Measurements from ENCODE around the gene TUFM.
A peak's percentile ranks its signal among the peaks of the same experiment; 100 is the strongest.
"Not testable (repeated sequence)": the region's sequence is repeated elsewhere in the genome, so short reads cannot be mapped to it uniquely, and the experiment has no call there.

The TUFM gene

DNA sequence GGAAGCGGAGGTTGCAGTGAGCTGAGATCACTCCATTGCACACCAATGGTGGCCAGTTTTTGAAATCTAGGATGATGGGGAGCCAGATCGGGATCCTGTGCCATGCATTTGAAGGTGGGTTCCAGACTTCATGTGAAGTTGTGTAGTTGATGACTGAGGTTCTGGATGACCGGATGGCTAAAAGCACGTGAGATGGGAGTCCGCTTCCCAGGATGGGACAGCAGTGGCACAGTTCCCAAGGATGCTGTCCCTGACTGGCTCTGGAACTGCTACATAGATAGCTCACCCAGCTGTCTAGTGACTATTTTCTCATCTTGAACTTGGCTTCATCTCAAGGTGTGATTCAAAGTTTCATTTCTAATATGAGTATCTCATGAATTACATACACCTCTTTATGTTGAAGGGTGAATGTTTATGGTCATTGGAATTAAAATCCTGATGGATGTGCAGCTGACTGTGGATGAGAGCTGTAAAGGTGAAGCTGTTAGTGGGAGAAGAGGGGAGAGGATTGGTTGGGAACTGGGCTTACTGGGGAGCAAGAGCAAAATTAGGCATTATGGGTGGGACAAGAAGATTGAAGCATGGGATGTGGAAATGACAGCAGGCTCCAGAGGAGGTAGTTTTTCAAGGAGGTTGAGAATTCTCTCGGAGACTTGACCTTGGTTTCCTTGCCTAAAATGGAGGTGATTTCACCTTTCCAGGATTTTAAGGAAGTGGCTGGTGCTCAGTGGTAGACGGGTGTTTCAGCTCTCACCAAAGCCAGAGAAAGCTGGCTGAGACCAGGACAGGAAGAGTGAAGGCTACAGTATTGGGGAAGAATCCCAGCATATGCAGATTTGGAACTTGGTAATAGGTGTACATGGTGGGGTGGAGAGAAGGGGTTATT lies 8.2 kb downstream of the TUFM start:
- DNase-seq, result no peak

GRCh38 chr16:28836761-28837064 lies 9.4 kb downstream of the TUFM start:
- DNase-seq, result no peak

- DNase-seq, result no peak
Measured at GRCh38 chr16:28835864-28836760, 10.0 kb downstream of the TUFM start.

DNA sequence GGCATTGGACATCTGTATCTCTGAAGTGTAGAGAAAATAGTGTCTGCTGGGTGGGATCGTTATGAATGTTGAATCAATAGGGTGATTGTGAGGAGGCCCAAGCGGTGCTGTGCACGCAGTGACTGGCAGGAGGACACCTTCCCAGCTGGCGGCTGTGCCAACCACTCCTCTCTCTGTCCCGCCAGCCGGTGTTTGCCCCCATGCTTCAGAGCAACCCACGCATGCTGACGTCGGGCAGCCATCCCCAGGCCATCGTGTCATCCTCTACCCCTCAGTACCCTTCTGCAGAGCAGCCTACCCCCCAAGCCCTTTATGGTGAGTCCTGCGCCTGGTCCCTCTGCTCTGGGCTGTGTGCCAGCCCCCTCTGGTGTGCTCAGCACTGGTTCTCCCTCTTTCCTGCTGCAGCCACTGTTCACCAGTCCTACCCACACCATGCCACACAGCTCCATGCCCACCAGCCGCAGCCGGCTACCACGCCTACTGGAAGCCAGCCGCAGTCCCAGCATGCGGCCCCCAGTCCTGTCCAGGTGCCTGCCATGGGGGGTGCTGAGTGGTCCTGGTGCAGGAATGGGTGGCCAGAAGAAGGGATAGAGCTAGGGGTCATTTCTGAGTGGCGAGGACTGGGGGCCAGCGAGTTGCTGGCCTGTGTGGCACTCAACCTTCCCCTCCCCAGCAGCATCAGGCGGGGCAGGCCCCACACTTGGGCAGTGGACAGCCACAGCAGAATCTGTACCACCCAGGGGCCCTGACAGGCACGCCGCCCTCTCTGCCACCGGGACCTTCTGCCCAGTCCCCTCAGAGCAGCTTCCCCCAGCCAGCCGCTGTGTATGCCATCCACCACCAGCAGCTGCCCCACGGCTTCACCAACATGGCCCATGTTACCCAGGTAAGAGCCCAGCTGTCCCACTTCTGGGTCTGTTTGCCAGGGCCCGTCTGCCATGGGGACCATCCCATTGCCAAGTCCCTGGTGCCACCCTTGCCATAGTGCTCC lies 11.0 kb downstream of the TUFM start:
- no peak for DNase-seq

GRCh38 chr16:28834349-28834748 lies 11.8 kb downstream of the TUFM start:
- DNase-seq, result no peak

DNA sequence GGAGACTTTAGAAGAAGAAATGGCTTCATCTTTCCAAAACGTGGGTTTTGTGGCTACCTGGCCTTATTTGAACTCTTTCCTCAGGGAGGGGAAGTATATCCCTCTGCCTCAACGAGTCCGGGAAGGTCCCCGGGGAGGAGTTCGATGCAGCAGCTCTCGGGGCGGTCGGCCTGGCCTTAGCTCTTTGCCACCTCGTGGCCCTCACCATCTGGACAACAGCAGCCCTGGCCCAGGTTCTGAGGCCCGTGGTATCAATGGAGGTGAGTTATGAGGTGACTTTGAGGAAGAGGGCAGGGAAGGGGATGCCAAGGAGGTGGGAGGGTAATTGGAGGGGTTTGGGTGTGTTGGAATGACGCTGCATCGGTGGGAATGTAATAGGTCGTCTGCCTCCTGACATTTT lies 15.6 kb downstream of the TUFM start:
- no peak for DNase-seq

- DNase-seq, result no peak
Measured at GRCh38 chr16:28829747-28830146, 16.4 kb downstream of the TUFM start.

GRCh38 chr16:28826141-28826540 lies 20.0 kb downstream of the TUFM start:
- DNase-seq, result no peak

GRCh38 chr16:28824717-28824973 lies 21.5 kb downstream of the TUFM start:
- DNase-seq, result no peak

- DNase-seq, result peak; percentile 98
Measured at GRCh38 chr16:28823873-28824716, 22.1 kb downstream of the TUFM start.

GRCh38 chr16:28823291-28823872 lies 22.8 kb downstream of the TUFM start:
- no peak for DNase-seq

- peak; percentile 97 for DNase-seq
Measured at GRCh38 chr16:28822520-28823290, 23.4 kb downstream of the TUFM start, which contains the start of gene ATXN2L. Gene ATXN2L (plus strand): TSS chr16:28822999. CDS start chr16:28823260, 261 bp downstream.

DNA sequence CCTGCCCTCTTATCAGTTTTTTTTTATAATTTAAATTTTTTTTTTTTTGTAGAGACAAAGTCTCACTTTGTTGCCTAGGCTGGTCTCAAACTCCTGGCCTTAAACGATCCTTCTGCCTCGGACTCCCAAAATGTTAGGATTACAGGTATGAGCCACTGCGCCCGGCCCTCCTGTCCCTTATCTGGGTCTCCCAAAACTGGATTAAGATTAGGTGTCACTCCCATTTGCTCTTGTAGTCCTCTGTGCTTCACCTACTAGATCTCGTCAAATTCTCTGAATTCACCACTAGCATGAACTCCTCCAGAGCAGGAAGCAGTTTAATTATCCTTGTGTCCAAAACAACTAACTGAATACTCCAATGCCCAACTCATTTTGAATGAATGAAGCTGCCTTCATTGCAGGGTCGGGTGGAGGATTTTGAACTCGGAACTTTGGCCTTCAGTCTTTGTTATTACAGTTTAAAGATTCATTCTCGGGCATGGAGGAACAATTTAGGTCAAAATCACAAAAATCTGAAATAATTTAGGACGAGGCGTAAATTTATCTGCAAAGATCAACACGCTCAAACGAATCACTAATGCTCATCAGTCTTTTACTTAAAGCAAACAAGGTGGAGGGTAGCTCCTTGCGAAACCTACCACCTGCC lies 24.2 kb downstream of the TUFM start:
- no peak for DNase-seq

DNA sequence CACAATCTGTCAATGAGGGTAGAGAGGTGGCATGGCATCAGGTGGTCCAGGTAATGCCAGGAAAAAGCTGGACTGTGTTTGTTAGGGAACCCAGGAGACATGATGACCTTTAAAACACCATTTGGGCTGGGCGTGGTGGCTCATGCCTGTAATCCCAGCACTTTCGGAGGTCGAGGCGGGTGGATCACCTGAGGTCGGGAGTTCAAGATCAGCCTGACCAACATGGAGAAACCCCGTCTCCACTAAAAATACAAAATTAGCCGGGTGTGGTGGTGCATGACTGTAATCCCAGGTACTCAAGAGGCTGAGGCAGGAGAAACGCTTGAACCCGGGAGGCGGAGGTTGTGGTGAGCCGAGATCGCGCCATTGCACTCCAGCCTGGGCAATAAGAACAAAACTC lies 25.6 kb downstream of the TUFM start:
- DNase-seq, result not testable (repeated sequence)

GRCh38 chr16:28820016-28820415 lies 26.1 kb downstream of the TUFM start:
- DNase-seq, result no peak

- not testable (repeated sequence) for DNase-seq
Measured at GRCh38 chr16:28807445-28808120, 38.6 kb downstream of the TUFM start.

DNA sequence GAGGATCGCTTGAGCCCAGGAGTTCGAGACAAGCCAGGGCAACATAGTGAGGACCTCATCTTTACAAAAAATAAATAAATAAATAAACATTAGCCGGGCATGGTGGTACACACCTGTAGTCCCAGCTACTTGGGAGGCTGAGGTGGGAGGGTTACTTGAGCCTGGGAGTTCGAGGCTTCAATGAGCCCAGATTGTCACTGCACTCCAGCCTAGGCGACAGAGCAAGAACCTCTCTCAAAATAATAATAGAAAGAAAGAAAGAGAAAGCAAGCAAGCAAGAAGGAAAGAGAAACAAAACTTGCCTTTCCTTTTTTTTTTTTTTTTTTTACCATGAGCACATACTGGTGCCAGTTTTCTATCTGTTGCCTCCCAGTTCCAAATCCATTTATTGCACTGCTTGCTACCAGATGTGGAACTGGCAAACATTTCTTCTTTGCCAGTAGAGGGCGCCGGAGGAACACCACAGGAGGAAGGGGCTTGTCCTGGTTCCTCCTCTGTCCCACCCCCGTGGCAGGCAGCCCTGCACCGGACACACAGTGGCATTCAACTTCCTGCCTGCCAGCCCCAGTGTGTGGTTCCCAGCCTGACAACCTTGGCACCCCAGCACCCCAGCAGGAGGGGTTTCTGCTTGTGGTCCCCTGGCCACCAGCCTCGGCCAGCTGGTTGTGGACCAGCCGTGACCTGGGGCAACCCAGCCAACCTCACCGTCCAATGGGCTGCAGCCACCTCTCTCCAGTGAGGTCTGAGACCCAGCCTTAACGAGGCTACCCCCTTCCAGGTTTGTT lies 43.7 kb downstream of the TUFM start:
- peak; percentile 67 for DNase-seq

Data from stimulated activated CD8-positive, alpha-beta memory T cell treated with anti-CD3 and anti-CD28 coated beads, Interleukin-4, amount 100 ng/mL, for 48 hours (primary cell).